Posterior vena cava (tissue), 2 donors: Measurements from ENCODE around the gene PLSCR4. TPM values are rescaled to one million over a fixed set of nuclear protein-coding genes. Genes with fewer than 3 reads are reported as not detected.
A peak's percentile ranks its signal among the peaks of the same experiment; 100 is the strongest.

ENCODE experiments used
- DNase-seq: peaks from one replicate; pipeline ENCODE4 v3.0.0-alpha.2; 2020; ENCODE audit warnings: low spot score
- intact Hi-C, 2 donors: fragments of 100-400 bp; cut with DNase I; formaldehyde crosslinking; loops; one replicate each; pipeline versions ENCODE4 v1.14.1 to v1.14.2; 2022 to 2023
- total RNA-seq, 2 donors: library from RNA; stranded (reverse); fragmentation: NEBNext Ultra II Directional; extraction: Animal tissue kit (Norgen Biotek cat#: 25700); gene quantifications; one replicate each; pipeline ENCODE4 v1.2.1, GENCODE V29; 2021
- donor health status: DM: yes; HTN: yes; CAD: no.
- donor health status: DM: yes; HTN: yes; CAD: no.

Gene PLSCR4
- total RNA-seq, 2 donors from 2014 or later = 37.7 to 53.4 TPM

- no peak for DNase-seq
- intact Hi-C loops = no loop called here
Observed at GRCh38 chr3:146203776-146204175, 47.1 kb downstream of the PLSCR4 start.

DNA sequence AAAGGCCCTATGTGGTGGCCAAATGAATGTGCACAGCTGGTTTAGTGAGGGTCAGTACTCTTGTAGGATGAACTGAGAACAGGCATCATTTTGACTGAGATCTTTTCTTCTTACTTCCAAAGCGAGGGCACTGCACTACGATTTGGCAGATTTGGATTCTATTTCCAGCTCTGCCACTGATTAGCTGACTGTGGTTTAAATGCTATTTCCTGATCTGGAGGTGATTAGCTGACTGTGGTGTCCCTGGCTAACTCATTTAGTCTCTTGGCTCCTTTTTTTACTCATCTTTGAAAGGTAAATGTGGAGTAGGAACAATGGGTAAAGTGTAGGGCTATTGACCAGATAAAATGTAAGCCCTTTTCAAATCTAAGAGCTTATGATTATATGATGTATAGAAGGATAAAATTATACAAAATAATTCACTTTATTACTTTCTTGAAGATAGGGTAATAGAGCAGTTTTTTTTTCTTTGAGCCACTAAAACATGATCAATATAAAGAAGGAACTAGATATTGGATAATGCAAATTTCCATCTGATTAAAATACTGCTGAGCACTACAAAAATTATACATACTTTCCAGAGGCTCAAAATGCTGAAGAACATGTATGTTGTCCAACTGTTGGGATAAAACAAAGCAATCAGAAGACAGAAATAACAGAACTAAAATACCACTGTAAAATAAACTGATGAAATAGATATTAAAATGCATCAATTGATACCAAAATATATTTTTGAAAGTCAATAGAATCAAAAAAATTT is 50.3 kb downstream of the PLSCR4 start:
- no peak for DNase-seq
- intact Hi-C loops = no loop called here

- intact Hi-C loops = no loop called here
- no peak for DNase-seq
Observed at GRCh38 chr3:146199762-146200161, 51.1 kb downstream of the PLSCR4 start.

- intact Hi-C loops = no loop called here
- no peak for DNase-seq
Observed at GRCh38 chr3:146196789-146197188, 54.1 kb downstream of the PLSCR4 start.

DNA sequence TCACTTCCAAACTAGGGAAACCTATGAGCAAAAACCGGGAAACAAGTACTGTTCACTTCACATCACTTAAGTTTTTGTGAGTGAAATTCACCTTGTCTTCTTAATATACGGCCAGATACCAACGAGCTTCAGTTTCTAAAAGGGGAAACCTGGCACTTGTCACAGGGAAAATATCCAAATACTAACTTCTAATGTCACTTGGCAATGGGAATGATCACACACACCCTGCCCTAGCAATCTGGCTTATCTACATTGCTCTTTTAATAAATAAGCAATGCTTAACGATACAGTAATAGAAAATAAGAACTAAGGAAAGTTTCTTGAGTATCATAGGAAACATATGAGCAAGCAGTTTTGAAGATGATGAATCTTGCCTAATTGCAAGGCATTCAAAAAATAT is 55.3 kb downstream of the PLSCR4 start:
- no peak for DNase-seq
- intact Hi-C loops = no loop called here

- intact Hi-C loops = no loop called here
- no peak for DNase-seq
Observed at GRCh38 chr3:146195030-146195429, 55.9 kb downstream of the PLSCR4 start.

- no peak for DNase-seq
- intact Hi-C loops = no loop called here
Observed at GRCh38 chr3:146191051-146191450, 59.9 kb downstream of the PLSCR4 start.

DNA sequence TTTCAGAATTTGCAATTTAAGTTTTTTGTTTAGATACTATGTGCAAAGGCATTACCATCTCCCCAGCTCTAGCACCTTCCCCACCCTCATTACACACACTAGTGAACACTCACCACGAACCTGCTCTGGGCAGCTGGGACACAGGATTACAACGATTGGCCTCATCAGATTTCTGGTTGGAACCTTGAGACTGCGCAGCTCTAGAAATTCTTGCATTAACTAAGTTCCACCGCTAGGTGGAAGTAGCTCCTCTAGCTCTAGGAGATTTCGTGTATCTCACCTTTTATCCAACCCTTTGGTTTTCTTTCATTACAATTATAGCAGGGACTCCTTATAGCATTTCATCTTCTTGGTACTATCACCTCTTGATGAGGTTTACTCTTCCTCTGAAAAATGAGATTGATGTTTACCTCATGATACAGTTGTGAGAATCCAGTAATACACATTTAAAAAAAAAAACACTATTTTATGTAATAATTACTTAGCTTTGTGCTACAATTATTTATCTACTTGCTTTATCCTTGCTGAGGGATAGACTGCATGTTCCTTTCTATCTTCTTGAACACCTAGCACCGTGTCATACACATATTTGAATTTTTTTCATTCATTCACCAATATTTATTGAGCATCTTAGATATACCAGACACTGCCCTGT is 61.3 kb downstream of the PLSCR4 start:
- no peak for DNase-seq
- intact Hi-C loops = loop anchor here in 1 of 2 donors (5.0 kb wide), 1 partner anchor 122 kb away; no protein-coding TSS in a partner anchor

- intact Hi-C loops = loop anchor here in 1 of 2 donors (5.0 kb wide), 1 partner anchor 120 kb away; no protein-coding TSS in a partner anchor
- no peak for DNase-seq
Observed at GRCh38 chr3:146187334-146187950, 63.5 kb downstream of the PLSCR4 start.

GRCh38 chr3:146184241-146185015 is 66.5 kb downstream of the PLSCR4 start:
- intact Hi-C loops = loop anchor here in 1 of 2 donors (5.0 kb wide), 1 partner anchor 117 kb away; no protein-coding TSS in a partner anchor
- no peak for DNase-seq

DNA sequence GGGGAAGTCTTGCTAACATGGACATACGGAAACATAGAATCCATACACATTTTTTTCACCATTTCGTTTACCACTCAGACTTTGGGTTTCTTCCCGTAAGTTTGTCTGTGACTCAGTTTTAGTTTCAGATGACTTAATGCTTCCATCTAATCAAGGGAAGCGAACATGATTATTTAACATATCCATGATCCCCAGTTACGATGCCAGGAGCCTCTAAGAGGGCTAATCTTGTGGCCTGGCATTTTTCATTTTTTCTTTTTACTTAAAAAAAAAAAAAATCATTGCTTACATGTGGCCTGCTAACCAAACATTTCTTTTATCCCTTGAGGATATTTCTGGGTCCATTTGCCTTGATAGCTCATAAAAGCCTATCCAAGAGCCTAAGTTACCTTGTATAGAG is 69.7 kb downstream of the PLSCR4 start:
- no peak for DNase-seq
- intact Hi-C loops = no loop called here

GRCh38 chr3:146180376-146180775 is 70.5 kb downstream of the PLSCR4 start:
- no peak for DNase-seq
- intact Hi-C loops = no loop called here

- DNase-seq = no peak
- intact Hi-C loops = no loop called here
Observed at GRCh38 chr3:146178006-146178689, 72.8 kb downstream of the PLSCR4 start.

GRCh38 chr3:146177519-146177918 is 73.4 kb downstream of the PLSCR4 start:
- intact Hi-C loops = no loop called here
- DNase-seq = peak; percentile 81

DNA sequence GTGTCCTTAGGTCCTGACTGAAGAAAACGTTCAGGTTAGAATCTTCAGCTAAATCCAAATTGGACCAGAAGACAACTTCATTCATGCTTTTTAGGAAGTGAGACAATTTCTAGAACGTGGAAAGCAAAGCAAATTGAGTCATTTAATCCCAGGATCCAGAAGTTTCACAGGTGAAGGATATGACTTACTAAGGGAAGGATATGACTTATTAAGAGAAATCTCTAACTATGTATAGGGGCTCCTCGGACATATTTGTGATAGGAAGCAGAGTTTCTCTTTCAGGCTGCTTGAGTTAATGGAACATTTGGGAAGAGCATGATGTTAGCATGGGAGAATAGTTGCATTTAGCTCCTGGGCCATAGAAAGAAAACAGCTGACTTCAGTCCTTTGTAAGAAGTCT is 73.8 kb downstream of the PLSCR4 start:
- DNase-seq = no peak
- intact Hi-C loops = no loop called here

DNA sequence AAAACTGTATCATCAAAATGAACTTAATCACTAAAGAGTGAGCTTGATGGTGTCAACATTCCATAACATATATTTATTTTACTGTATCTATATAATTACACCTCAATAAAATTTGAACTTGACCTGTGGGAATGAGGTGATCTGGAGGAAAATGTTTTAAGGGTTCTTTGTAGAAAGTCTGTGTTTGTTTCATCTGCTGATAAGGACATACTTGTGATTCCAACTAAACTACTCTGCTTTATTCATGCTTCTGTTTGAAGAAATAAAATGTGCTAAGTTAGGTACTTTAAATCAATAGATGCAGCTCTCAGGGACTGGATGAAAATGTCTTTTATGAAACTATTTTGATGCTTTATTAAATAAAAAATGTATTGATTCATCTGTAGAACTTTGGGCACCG is 78.3 kb downstream of the PLSCR4 start:
- intact Hi-C loops = no loop called here
- no peak for DNase-seq

GRCh38 chr3:146170591-146170990 is 80.3 kb downstream of the PLSCR4 start:
- DNase-seq = no peak
- intact Hi-C loops = no loop called here

- intact Hi-C loops = loop anchor here in 1 of 2 donors (10.0 kb wide), 1 partner anchor 85 kb away; no protein-coding TSS in a partner anchor
- no peak for DNase-seq
Observed at GRCh38 chr3:146169891-146170290, 81.0 kb downstream of the PLSCR4 start.

DNA sequence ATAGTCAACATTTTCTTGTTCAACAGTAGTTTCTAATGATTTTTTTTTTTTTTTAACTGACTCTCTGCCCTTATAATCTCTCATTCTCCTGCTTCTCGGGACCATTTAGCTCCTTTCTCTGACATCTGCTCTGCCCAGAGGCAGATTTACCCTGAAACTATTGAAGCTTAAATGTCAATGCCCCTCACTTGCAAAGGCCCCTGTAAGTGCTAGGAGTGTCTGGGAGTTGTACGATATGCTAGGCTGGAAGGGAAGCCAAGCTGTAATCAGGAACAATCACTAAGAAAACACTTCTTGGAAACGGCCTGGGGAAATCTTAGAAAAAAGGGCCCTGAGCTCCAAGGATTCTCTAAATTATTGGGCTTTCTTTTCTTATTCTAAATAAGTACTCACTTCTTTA is 84.1 kb downstream of the PLSCR4 start:
- intact Hi-C loops = loop anchor here in 1 of 2 donors (10.0 kb wide), 1 partner anchor 82 kb away; no protein-coding TSS in a partner anchor
- DNase-seq = no peak
